Peyer's patch (tissue), 4 donors: Measurements from ENCODE around the gene ARF1.

Experiments
- CTCF ChIP-seq, 6 experiments: fragments of 450-650 bp in 4 of 6; fragments of 200-600 bp in 2 of 6; sonication (generic) in 1 of 6; IDR thresholded peaks; one replicate each; pipeline ENCODE4 v1.5.1; 2017 to 2019; ENCODE audit warnings: antibody characterized with exemption in 6 of 6, mild to moderate bottlenecking in 3 of 6, moderate library complexity in 1 of 6
- POLR2A ChIP-seq, 2 donors: fragments of 450-650 bp; IDR thresholded peaks; one replicate each; pipeline ENCODE4 v1.5.1; 2017; ENCODE audit warnings: antibody characterized with exemption in 2 of 2, mild to moderate bottlenecking in 2 of 2, moderate library complexity in 2 of 2

- TF ChIP-seq CTCF (IDR thresholded peaks at IDR 0.05), result no peak
- no peak for TF ChIP-seq POLR2A (IDR thresholded peaks at IDR 0.05)
Measured at GRCh38 chr1:228105270-228105995, 22.9 kb downstream of the ARF1 start.
